ENCODE data around the gene KCTD1.

The KCTD1 gene

GRCh38 chr18:26526128-26526965, 22.0 kb downstream of the KCTD1 start:
- H3K9ac ChIP-seq (ENCODE audit: low read depth, low read length, poor library complexity, severe bottlenecking): no peak overlapping the region
- H3K4me2 ChIP-seq (ENCODE audit: low read depth, low read length, poor library complexity, severe bottlenecking): peak overlapping the region; percentile 11

DNA sequence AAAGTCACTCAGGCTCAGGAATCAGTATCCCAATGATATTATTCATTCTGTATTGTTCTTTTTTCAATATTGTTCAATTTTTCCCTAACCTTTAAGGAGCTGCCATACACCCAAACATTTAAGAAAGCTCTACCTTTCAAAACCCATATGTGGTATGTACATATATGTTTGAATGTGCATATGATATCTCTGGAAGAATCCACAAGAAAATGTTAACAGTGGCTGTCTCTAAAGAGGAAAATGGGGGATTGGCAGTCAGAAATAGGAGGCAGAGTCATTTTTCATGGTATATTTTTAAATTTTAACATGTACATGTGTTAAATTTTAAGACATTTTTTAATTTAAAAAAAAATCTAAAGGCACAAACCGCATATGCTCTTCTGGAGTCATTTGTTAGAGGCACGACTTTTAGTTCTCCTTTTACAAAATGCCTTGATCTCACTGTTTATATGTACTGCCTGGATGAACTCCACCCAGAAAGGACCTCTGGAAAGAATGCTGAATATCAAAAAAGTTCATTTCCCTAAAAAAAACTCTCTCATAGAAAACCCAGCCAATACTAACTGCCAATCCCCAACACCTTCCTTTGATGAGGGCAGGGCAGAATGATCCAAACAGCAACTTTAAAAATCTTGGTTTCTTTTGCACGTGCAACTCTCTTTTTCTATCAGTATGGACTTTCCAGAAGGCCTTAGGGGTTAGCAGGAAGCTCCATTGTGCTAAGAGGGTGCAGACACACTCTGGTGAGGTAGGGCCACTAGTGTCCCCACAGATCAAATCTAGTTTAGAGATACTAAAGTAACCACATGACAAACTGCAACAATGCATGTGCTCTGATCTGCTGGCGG, 23.6 kb downstream of the KCTD1 start:
- no peaks in the 10 kb centered on the region for H3K27me3 ChIP-seq (ENCODE audit: insufficient read depth, low read length, poor library complexity, severe bottlenecking)
- H3F3A ChIP-seq (ENCODE audit: low read depth): no peaks in the 10 kb centered on the region
- peaks cover 29% of the 10 kb centered on the region for H3K4me1 ChIP-seq (ENCODE audit: insufficient read depth, low read length, poor library complexity, severe bottlenecking)
- no peaks in the 10 kb centered on the region for H3K79me2 ChIP-seq (ENCODE audit: insufficient read depth, low read length)
- no peaks in the 10 kb centered on the region for H3K9me2 ChIP-seq (replicated peaks; ENCODE audit: low read depth, low read length)
- H2AFZ ChIP-seq (ENCODE audit: low read length): no peak overlapping the region
- TF ChIP-seq CTCF (conservative IDR thresholded peaks at IDR 0.05; ENCODE audit: low read length) (no peak), EZH2phosphoT487 (IDR thresholded peaks at IDR 0.05; ENCODE audit: borderline replicate concordance) (no peak)
- no peaks in the 10 kb centered on the region for H4K20me1 ChIP-seq (ENCODE audit: insufficient read depth, low read length, poor library complexity, severe bottlenecking)
- H3K4me3 ChIP-seq (ENCODE audit: low read length, poor library complexity, severe bottlenecking): no peak overlapping the region
- peak overlapping the region; percentile 11 for H3K4me2 ChIP-seq (ENCODE audit: low read depth, low read length, poor library complexity, severe bottlenecking)
- no peaks in the 10 kb centered on the region for H3K9me3 ChIP-seq (ENCODE audit: insufficient read depth, low read depth, low read length)
- no peaks in the 10 kb centered on the region for H3K36me3 ChIP-seq (ENCODE audit: insufficient read depth, low read length)
- H3K9ac ChIP-seq (ENCODE audit: low read depth, low read length, poor library complexity, severe bottlenecking): no peak overlapping the region

More at GRCh38 chr18:26526128-26526965, 22.0 kb downstream of the KCTD1 start:
- Histone ChIP-seq H3K4me1 (ENCODE audit: insufficient read depth, low read length, poor library complexity, severe bottlenecking) (peaks cover 29% of the 10 kb centered on the region), H3F3A (ENCODE audit: low read depth) (no peaks in the 10 kb centered on the region), H4K20me1 (ENCODE audit: insufficient read depth, low read length, poor library complexity, severe bottlenecking) (no peaks in the 10 kb centered on the region), H3K79me2 (ENCODE audit: insufficient read depth, low read length) (no peaks in the 10 kb centered on the region), H3K4me3 (ENCODE audit: low read length, poor library complexity, severe bottlenecking) (no peak overlapping the region), H2AFZ (ENCODE audit: low read length) (no peak overlapping the region), H3K9me2 (replicated peaks; ENCODE audit: low read depth, low read length) (no peaks in the 10 kb centered on the region), H3K27me3 (ENCODE audit: insufficient read depth, low read length, poor library complexity, severe bottlenecking) (no peaks in the 10 kb centered on the region), H3K36me3 (ENCODE audit: insufficient read depth, low read length) (no peaks in the 10 kb centered on the region), H3K9me3 (ENCODE audit: insufficient read depth, low read depth, low read length) (no peaks in the 10 kb centered on the region)
- TF ChIP-seq EZH2phosphoT487 (IDR thresholded peaks at IDR 0.05; ENCODE audit: borderline replicate concordance) (no peak), CTCF (conservative IDR thresholded peaks at IDR 0.05; ENCODE audit: low read length) (no peak)

DNA sequence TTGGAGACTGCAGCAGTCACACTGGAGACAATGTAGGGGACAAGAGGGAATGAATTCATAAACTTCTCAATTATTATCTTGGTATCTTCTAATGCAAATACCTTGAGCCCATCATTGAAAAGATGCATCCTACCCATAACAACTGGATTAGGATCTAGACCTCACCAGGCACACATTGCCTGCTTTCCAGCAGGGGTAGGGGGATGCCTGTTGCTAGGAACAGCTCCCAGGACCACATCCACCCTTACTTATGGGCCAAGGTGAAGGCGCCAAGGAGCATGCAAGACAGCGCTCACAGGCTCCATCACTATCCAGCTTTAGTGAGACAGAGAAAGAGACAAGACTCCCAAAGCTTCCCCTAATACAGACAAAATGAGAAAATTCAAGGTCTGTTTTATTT, 24.4 kb downstream of the KCTD1 start:
- no peak overlapping the region for H3K4me3 ChIP-seq (ENCODE audit: low read length, poor library complexity, severe bottlenecking)
- H3K9me3 ChIP-seq (ENCODE audit: insufficient read depth, low read depth, low read length): no peaks in the 10 kb centered on the region
- H3K9me2 ChIP-seq (replicated peaks; ENCODE audit: low read depth, low read length): no peaks in the 10 kb centered on the region
- H3K9ac ChIP-seq (ENCODE audit: low read depth, low read length, poor library complexity, severe bottlenecking): no peak overlapping the region
- H3K4me1 ChIP-seq (ENCODE audit: insufficient read depth, low read length, poor library complexity, severe bottlenecking): peaks cover 29% of the 10 kb centered on the region
- H3K4me2 ChIP-seq (ENCODE audit: low read depth, low read length, poor library complexity, severe bottlenecking): no peak overlapping the region
- H3K79me2 ChIP-seq (ENCODE audit: insufficient read depth, low read length): no peaks in the 10 kb centered on the region
- no peaks in the 10 kb centered on the region for H3K36me3 ChIP-seq (ENCODE audit: insufficient read depth, low read length)
- no peak overlapping the region for H2AFZ ChIP-seq (ENCODE audit: low read length)
- H3K27me3 ChIP-seq (ENCODE audit: insufficient read depth, low read length, poor library complexity, severe bottlenecking): no peaks in the 10 kb centered on the region
- H3F3A ChIP-seq (ENCODE audit: low read depth): no peaks in the 10 kb centered on the region
- TF ChIP-seq EZH2phosphoT487 (IDR thresholded peaks at IDR 0.05; ENCODE audit: borderline replicate concordance): no peak
- TF ChIP-seq CTCF (conservative IDR thresholded peaks at IDR 0.05; ENCODE audit: low read length): no peak
- H4K20me1 ChIP-seq (ENCODE audit: insufficient read depth, low read length, poor library complexity, severe bottlenecking): no peaks in the 10 kb centered on the region
